HepG2 (cell line): ENCODE data around the gene PCGF2. TPM values are rescaled to one million over a fixed set of nuclear protein-coding genes. Genes with fewer than 3 reads are reported as not detected.
A peak's percentile ranks its signal among the peaks of the same experiment; 100 is the strongest.

Experiments used
- AHR ChIP-seq: IDR thresholded peaks from 2 replicates; pipeline ENCODE4 v1.6.1; 2018; ENCODE audit warnings: missing genetic modification reagents, missing compliant biosample characterization
- ARID5B ChIP-seq: IDR thresholded peaks from 2 replicates; pipeline ENCODE4 v1.4.0; 2020; ENCODE audit warnings: mild to moderate bottlenecking, missing genetic modification reagents
- HOXA5 ChIP-seq: sonication (generic); formaldehyde crosslinking; IDR thresholded peaks from 2 replicates; pipeline ENCODE4 v1.4.0; 2020; ENCODE audit warnings: missing genetic modification reagents
- MIXL1 ChIP-seq: IDR thresholded peaks from 2 replicates; pipeline ENCODE4 v1.6.1; 2016
- MXD4 ChIP-seq: IDR thresholded peaks from 2 replicates; pipeline ENCODE4 v1.6.1; 2016; ENCODE audit warnings: mild to moderate bottlenecking, missing biosample characterization, missing genetic modification reagents
- NFIC ChIP-seq: IDR thresholded peaks from 2 replicates; pipeline ENCODE4 v1.6.1; 2012; ENCODE audit warnings: mild to moderate bottlenecking, low read length, inconsistent platforms
- NFRKB ChIP-seq: fragments of 450-650 bp; IDR thresholded peaks from 2 replicates; pipeline ENCODE4 v1.6.1; 2017
- RORA ChIP-seq: sonication (generic); formaldehyde crosslinking; IDR thresholded peaks from 2 replicates; pipeline ENCODE4 v1.5.0; 2020; ENCODE audit warnings: mild to moderate bottlenecking, missing genetic modification reagents, moderate library complexity
- TFAP4 ChIP-seq: sonication (generic); IDR thresholded peaks from 2 replicates; pipeline ENCODE4 v1.6.1; 2016; ENCODE audit warnings: low read depth, borderline replicate concordance
- THAP7 ChIP-seq: sonication (generic); formaldehyde crosslinking; IDR thresholded peaks from 2 replicates; pipeline ENCODE4 v1.8.1; 2023; ENCODE audit warnings: mild to moderate bottlenecking, missing genetic modification reagents
- TRIM22 ChIP-seq: fragments of 450-650 bp; IDR thresholded peaks from 2 replicates; pipeline ENCODE4 v1.6.1; 2017
- ZFP91 ChIP-seq: sonication (generic); formaldehyde crosslinking; IDR thresholded peaks from 2 replicates; pipeline ENCODE4 v1.9.0; 2022; ENCODE audit warnings: missing genetic modification reagents, mild to moderate bottlenecking, borderline replicate concordance
- ZMYM3 ChIP-seq: sonication (generic); formaldehyde crosslinking; IDR thresholded peaks from 2 replicates; pipeline ENCODE4 v1.5.1; 2020; ENCODE audit warnings: mild to moderate bottlenecking, missing genetic modification reagents
- ZNF333 ChIP-seq: sonication (generic); formaldehyde crosslinking; IDR thresholded peaks from 2 replicates; pipeline ENCODE4 v1.4.0; 2020; ENCODE audit warnings: mild to moderate bottlenecking, missing genetic modification reagents, borderline replicate concordance
- ZNF33B ChIP-seq: sonication (generic); formaldehyde crosslinking; IDR thresholded peaks from 2 replicates; pipeline ENCODE4 v1.5.1; 2020; ENCODE audit warnings: mild to moderate bottlenecking, missing genetic modification reagents
- ZNF687 ChIP-seq: sonication (generic); formaldehyde crosslinking; IDR thresholded peaks from 2 replicates; pipeline ENCODE4 v1.5.1; 2020; ENCODE audit warnings: mild to moderate bottlenecking, missing genetic modification reagents, moderate library complexity
- polyA plus RNA-seq, 8 experiments: library from polyadenylated mRNA; depleted of rRNA in 3 of 8; stranded (reverse) in 7 of 8; unstranded in 1 of 8; fragments of >200 nt; fragmentation: Illumina TruSeq in 4 of 8; extraction: Trizol in 4 of 8; gene quantifications; 2 replicates each; pipeline versions ENCODE4 v1.2.1 to v1.2.3, GENCODE V29; 2011 to 2016; ENCODE audit warnings: low read depth in 4 of 8, missing spikeins in 1 of 8, mixed read lengths in 1 of 8; ENCODE audit not compliant: insufficient read depth in 1 of 8
- total RNA-seq, 5 experiments: library from RNA; depleted of rRNA; stranded (reverse); fragments of >200 nt; fragmentation: Illumina TruSeq; extraction: Trizol; gene quantifications; 2 replicates each; pipeline ENCODE4 v1.2.3, GENCODE V29; 2016; ENCODE audit warnings: low read depth in 1 of 5

PCGF2 gene
- total and polyA plus RNA-seq, 2 of the 13 experiments (the other 11 are each of a cell fraction or from before 2014, with no cell fraction given): 11.6 to 29.4 TPM

- TF ChIP-seq ZNF687 (peak; percentile 97), MXD4 (CRISPR knock-in tag) (no peak; the same call in 1 of the 2 replicates), ZNF33B (CRISPR knock-in tag) (no peak; the same call in 1 of the 2 replicates), ZMYM3 (peak; percentile 21; the same call in 1 of the 2 replicates), ZNF333 (CRISPR knock-in tag) (no peak; the same call in 1 of the 2 replicates), NFRKB (no peak), HOXA5 (CRISPR knock-in tag) (peak; percentile 81; the same call in 1 of the 2 replicates), TFAP4 (peak; percentile 84; the same call in 1 of the 2 replicates), RORA (CRISPR knock-in tag) (no peak), AHR (no peak), TRIM22 (no peak), THAP7 (CRISPR knock-in tag) (peak; percentile 87), ARID5B (CRISPR knock-in tag) (peak; percentile 61; the same call in 1 of the 2 replicates), ZFP91 (CRISPR knock-in tag) (peak; percentile 91), MIXL1 (CRISPR knock-in tag) (no peak; the same call in 1 of the 2 replicates), NFIC (no peak)
Observed at GRCh38 chr17:38749223-38750043, 1.3 kb upstream of the PCGF2 start (continued).
